Fibroblast of villous mesenchyme (primary cell): ENCODE results near the gene TNFSF18. TPM values are rescaled to one million over a fixed set of nuclear protein-coding genes. Genes with fewer than 3 reads are reported as not detected.

ENCODE experiments used
- DNase-seq: peaks from one replicate; pipeline ENCODE4 v3.0.0-alpha.2; 2010; ENCODE audit warnings: low read depth
- H3K4me3 ChIP-seq: 2 replicates; pipeline ENCODE4 v1.5.1; 2011; ENCODE audit warnings: low read depth, mild to moderate bottlenecking, low read length
- CTCF ChIP-seq: IDR thresholded peaks from 2 replicates; pipeline ENCODE4 v1.5.1; 2012; ENCODE audit warnings: low read depth, mild to moderate bottlenecking, low read length; ENCODE audit not compliant: insufficient read depth
- total RNA-seq: library from RNA; depleted of rRNA; stranded (reverse); fragments of >200 nt; gene quantifications from 2 replicates; pipeline ENCODE4 v1.2.3, GENCODE V29; 2012

The TNFSF18 gene
- total RNA-seq = 2.9 and 11.2 TPM in 2 replicates

- DNase-seq = peak; percentile 66
- no peak within 1 kb of the TSS for H3K4me3 ChIP-seq
Measured at GRCh38 chr1:173050865-173051264, at the start of gene TNFSF18. TNFSF18 (minus strand) TSS chr1:173050941; CDS start chr1:173050896, 45 bp downstream.

GRCh38 chr1:173099166-173099565 is 48.4 kb upstream of the TNFSF18 start:
- DNase-seq = no peak
- no peak for TF ChIP-seq CTCF
- no peak overlapping the region for H3K4me3 ChIP-seq

More at GRCh38 chr1:173050865-173051264, at the start of gene TNFSF18:
- no peak for TF ChIP-seq CTCF

GRCh38 chr1:173098117-173098516 is 47.4 kb upstream of the TNFSF18 start:
- TF ChIP-seq CTCF = no peak
- DNase-seq = no peak
- no peak overlapping the region for H3K4me3 ChIP-seq

- no peak for DNase-seq
- TF ChIP-seq CTCF = no peak
- no peak overlapping the region for H3K4me3 ChIP-seq
Measured at GRCh38 chr1:173097001-173097400, 46.3 kb upstream of the TNFSF18 start.

GRCh38 chr1:173095632-173096031 is 44.9 kb upstream of the TNFSF18 start:
- H3K4me3 ChIP-seq = no peak overlapping the region
- DNase-seq = peak; percentile 47
- no peak for TF ChIP-seq CTCF

- TF ChIP-seq CTCF = no peak
- DNase-seq = no peak
Measured at GRCh38 chr1:173094541-173094940, 43.8 kb upstream of the TNFSF18 start.

More at GRCh38 chr1:173094541-173094940, 43.8 kb upstream of the TNFSF18 start:
- H3K4me3 ChIP-seq = no peak overlapping the region
